OCI-LY3 (cell line): ENCODE measurements around the gene INS.

Experiments
- H2AFZ ChIP-seq: fragments of 200-600, 300-600 bp; shearing (Covaris generic); 2 replicates; pipeline ENCODE4 v1.6.0; 2014; ENCODE audit warnings: antibody characterized with exemption, low read depth, low read length
- H3K27ac ChIP-seq: fragments of 200-600, 300-600 bp; sonication (generic); 2 replicates; pipeline ENCODE4 v1.5.1; 2014; ENCODE audit warnings: mild to moderate bottlenecking, low read length, moderate library complexity, mixed read lengths
- H3K27me3 ChIP-seq: fragments of 200-600, 300-600 bp; sonication (generic); 2 replicates; pipeline ENCODE4 v1.6.1; 2014; ENCODE audit warnings: low read depth, low read length, mixed read lengths
- H3K36me3 ChIP-seq: fragments of 200-600, 300-600 bp; sonication (generic); replicated peaks from 2 replicates; pipeline ENCODE3; 2014; ENCODE audit warnings: low read depth, low read length, mixed read lengths
- H3K4me1 ChIP-seq: fragments of 300-600, 200-600 bp; sonication (generic); 2 replicates; pipeline ENCODE4 v1.6.1; 2014; ENCODE audit warnings: low read length, mixed read lengths
- H3K4me2 ChIP-seq: fragments of 200-600, 300-600 bp; sonication (generic); 2 replicates; pipeline ENCODE4 v1.6.1; 2014; ENCODE audit warnings: low read length, mixed read lengths
- H3K4me3 ChIP-seq: fragments of 300-600, 200-600 bp; sonication (generic); 2 replicates; pipeline ENCODE4 v1.5.1; 2014; ENCODE audit warnings: antibody characterized with exemption, mild to moderate bottlenecking, low read length, moderate library complexity
- H3K79me2 ChIP-seq: fragments of 300-600, 200-600 bp; shearing (Covaris generic); 2 replicates; pipeline ENCODE4 v1.6.1; 2014; ENCODE audit warnings: mild to moderate bottlenecking, low read length, mixed read lengths
- H3K9ac ChIP-seq: fragments of 300-600, 200-600 bp; shearing (Covaris generic); 2 replicates; pipeline ENCODE4 v1.6.0; 2014; ENCODE audit warnings: mild to moderate bottlenecking, low read length, moderate library complexity
- H3K9me3 ChIP-seq: fragments of 200-600, 300-600 bp; shearing (Covaris generic); 2 replicates; pipeline ENCODE4 v1.6.1; 2014; ENCODE audit warnings: low read length, mixed read lengths; ENCODE audit not compliant: insufficient read depth
- H4K20me1 ChIP-seq: fragments of 200-600, 300-600 bp; sonication (generic); 2 replicates; pipeline ENCODE4 v1.6.1; 2016; ENCODE audit warnings: low read length, mixed read lengths; ENCODE audit not compliant: insufficient read depth
- EZH2phosphoT487 ChIP-seq: fragments of 200-600 bp; shearing (Covaris generic); IDR thresholded peaks from 2 replicates; pipeline ENCODE4 v1.6.1; 2018; ENCODE audit warnings: antibody characterized with exemption, mixed run types, low read depth
- TF ChIP-seq, protein P1 (sequence below): fragments of 200-600, 300-600 bp; sonication (generic); IDR thresholded peaks from 2 replicates; pipeline ENCODE4 v1.5.1; 2014; ENCODE audit warnings: antibody characterized with exemption, low read length, low read depth

The INS gene

DNA sequence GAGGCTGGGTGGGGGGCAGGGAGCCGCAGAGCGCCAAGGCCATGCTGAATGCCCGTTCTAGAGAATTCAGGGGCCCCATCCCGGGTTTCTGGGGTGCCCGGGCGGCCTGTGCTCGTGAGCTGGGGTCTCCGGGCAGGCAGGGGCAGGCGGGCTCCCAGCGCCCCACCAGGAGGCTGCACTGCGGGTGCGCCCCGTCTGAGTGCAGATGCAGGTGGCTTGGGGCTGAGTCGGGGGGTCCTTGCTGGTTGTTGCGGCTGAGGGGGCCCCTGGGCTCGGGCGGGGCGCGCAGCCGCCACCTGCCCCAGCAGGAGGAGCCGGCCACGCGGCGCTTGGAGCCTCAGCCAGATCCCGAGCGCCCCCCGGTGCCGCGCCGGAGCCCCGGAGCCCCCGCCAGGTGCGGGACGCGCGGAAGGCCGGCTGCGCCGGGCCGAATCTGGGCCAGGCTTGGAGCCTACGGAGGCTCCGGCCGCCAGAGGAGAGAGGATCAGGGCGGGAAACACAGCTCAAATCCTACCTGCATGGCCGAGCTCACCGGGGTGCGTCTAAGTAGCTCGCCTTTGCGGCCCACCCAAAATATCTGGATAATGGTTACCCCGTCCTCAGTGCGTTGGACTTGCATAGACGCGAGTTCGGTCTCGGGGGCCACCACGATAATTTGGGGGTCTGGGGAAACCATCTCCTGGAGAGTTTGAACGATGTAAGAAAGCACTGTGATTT, 21.2 kb downstream of the INS start:
- Histone ChIP-seq H3K9ac (no peak overlapping the region), H3K9me3 (no peaks in the 10 kb centered on the region), H3K36me3 (no peaks in the 10 kb centered on the region), H3K27me3 (peaks cover 30% of the 10 kb centered on the region), H3K27ac (no peak overlapping the region), H3K4me1 (peaks cover 39% of the 10 kb centered on the region), H4K20me1 (no peaks in the 10 kb centered on the region), H3K4me2 (no peak overlapping the region), H3K79me2 (no peaks in the 10 kb centered on the region), H3K4me3 (no peak overlapping the region), H2AFZ (no peak overlapping the region)
- TF ChIP-seq, protein P1, sequence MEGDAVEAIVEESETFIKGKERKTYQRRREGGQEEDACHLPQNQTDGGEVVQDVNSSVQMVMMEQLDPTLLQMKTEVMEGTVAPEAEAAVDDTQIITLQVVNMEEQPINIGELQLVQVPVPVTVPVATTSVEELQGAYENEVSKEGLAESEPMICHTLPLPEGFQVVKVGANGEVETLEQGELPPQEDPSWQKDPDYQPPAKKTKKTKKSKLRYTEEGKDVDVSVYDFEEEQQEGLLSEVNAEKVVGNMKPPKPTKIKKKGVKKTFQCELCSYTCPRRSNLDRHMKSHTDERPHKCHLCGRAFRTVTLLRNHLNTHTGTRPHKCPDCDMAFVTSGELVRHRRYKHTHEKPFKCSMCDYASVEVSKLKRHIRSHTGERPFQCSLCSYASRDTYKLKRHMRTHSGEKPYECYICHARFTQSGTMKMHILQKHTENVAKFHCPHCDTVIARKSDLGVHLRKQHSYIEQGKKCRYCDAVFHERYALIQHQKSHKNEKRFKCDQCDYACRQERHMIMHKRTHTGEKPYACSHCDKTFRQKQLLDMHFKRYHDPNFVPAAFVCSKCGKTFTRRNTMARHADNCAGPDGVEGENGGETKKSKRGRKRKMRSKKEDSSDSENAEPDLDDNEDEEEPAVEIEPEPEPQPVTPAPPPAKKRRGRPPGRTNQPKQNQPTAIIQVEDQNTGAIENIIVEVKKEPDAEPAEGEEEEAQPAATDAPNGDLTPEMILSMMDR: no peak
- no peak for TF ChIP-seq EZH2phosphoT487

GRCh38 chr11:2139123-2139521, 21.9 kb downstream of the INS start, which contains the start of gene IGF2:
Gene IGF2 (minus strand): TSS chr11:2139389. CDS start chr11:2135523, 3,866 bp downstream.
- TF ChIP-seq, protein P1: no peak
- TF ChIP-seq EZH2phosphoT487: no peak
- Histone ChIP-seq H3K9ac (no peak within 1 kb of the TSS), H3K4me1 (peaks cover 39% of the 10 kb centered on the region), H3K4me3 (no peak within 1 kb of the TSS), H3K9me3 (no peaks in the 10 kb centered on the region), H4K20me1 (no peaks in the 10 kb centered on the region), H3K79me2 (no peaks in the 10 kb centered on the region), H3K36me3 (no peaks in the 10 kb centered on the region), H3K27ac (no peak within 1 kb of the TSS), H3K4me2 (no peak within 1 kb of the TSS), H2AFZ (no peak within 1 kb of the TSS), H3K27me3 (peaks cover 24% of the 10 kb centered on the region)

- TF ChIP-seq, protein P1: no peak
- TF ChIP-seq EZH2phosphoT487: no peak
- Histone ChIP-seq H3K79me2 (no peaks in the 10 kb centered on the region), H3K27me3 (peaks cover 18% of the 10 kb centered on the region), H2AFZ (no peak overlapping the region), H3K9ac (no peak overlapping the region), H3K4me3 (no peak overlapping the region), H3K9me3 (no peaks in the 10 kb centered on the region), H4K20me1 (no peaks in the 10 kb centered on the region), H3K4me2 (no peak overlapping the region), H3K4me1 (peaks cover 39% of the 10 kb centered on the region), H3K27ac (no peak overlapping the region), H3K36me3 (no peaks in the 10 kb centered on the region)
These were observed 22.4 kb downstream of the INS start for GRCh38 chr11:2138431-2139122.

GRCh38 chr11:2138068-2138430, 23.0 kb downstream of the INS start:
- TF ChIP-seq EZH2phosphoT487: no peak
- TF ChIP-seq, protein P1: no peak
- Histone ChIP-seq H3K27ac (no peak overlapping the region), H3K79me2 (no peaks in the 10 kb centered on the region), H4K20me1 (no peaks in the 10 kb centered on the region), H3K27me3 (peaks cover 15% of the 10 kb centered on the region), H3K4me3 (no peak overlapping the region), H3K9ac (no peak overlapping the region), H2AFZ (no peak overlapping the region), H3K4me1 (peaks cover 36% of the 10 kb centered on the region), H3K4me2 (no peak overlapping the region), H3K9me3 (no peaks in the 10 kb centered on the region), H3K36me3 (no peaks in the 10 kb centered on the region)
